B cell (primary cell): ENCODE results near the gene HHIPL1. TPM values are rescaled to one million over a fixed set of nuclear protein-coding genes. Genes with fewer than 3 reads are reported as not detected.

Source experiments
- ATAC-seq: fragments of 200-7000 bp; cut with Tn5 transposase; one replicate; pipeline ENCODE4 v1.10.0; 2021; ENCODE audit warnings: low read depth, mild to moderate bottlenecking, moderate number of reproducible peaks, moderate library complexity
- CTCF ChIA-PET: fragments of 350-600 bp; sonication (Branson Sonifier 250); formaldehyde crosslinking; loops from one replicate; lab custom pipeline; 2021; ENCODE audit warnings: antibody characterized with exemption, inconsistent platforms; lab: Charles Lee
- POLR2A ChIA-PET: fragments of 350-600 bp; sonication (Branson Sonifier 250); formaldehyde crosslinking; loops from one replicate; lab custom pipeline; 2021; ENCODE audit warnings: antibody characterized with exemption; lab: Charles Lee
- DNase-seq: peaks from one replicate; pipeline ENCODE4 v3.0.0; 2013
- H2AFZ ChIP-seq: 2 replicates; pipeline ENCODE4 v1.6.1; 2012; ENCODE audit warnings: mild to moderate bottlenecking, low read depth, low read length; ENCODE audit not compliant: insufficient read depth, poor library complexity, severe bottlenecking
- H3K27ac ChIP-seq, 2 donors: 1 replicate in 1 of 2; 2 replicates in 1 of 2; pipeline ENCODE4 v1.5.1; 2012 to 2013; ENCODE audit warnings: low read length in 2 of 2, mild to moderate bottlenecking in 2 of 2, moderate library complexity in 1 of 2
- H3K27me3 ChIP-seq, 4 experiments: fragments of 200-600 bp in 1 of 4; sonication (generic) in 1 of 4; replicated peaks in 1 of 4; 1 replicate in 2 of 4; 2 replicates in 2 of 4; pipeline versions ENCODE4 v1.6.1 to v1.7.0; 2013 to 2016; ENCODE audit warnings: low read length in 3 of 4, mild to moderate bottlenecking in 2 of 4, mixed read lengths in 1 of 4, moderate library complexity in 1 of 4; ENCODE audit not compliant: insufficient read depth in 4 of 4, control insufficient read depth in 3 of 4; ENCODE audit errors: control extremely low read depth in 1 of 4
- H3K36me3 ChIP-seq, 2 experiments: replicated peaks in 1 of 2; 1 replicate in 1 of 2; 2 replicates in 1 of 2; pipeline versions ENCODE4 v1.6.1 to v1.7.1; 2013; ENCODE audit warnings: low read length in 1 of 2; ENCODE audit not compliant: insufficient read depth in 2 of 2, control insufficient read depth in 1 of 2; ENCODE audit errors: control extremely low read depth in 1 of 2, extremely low read depth in 1 of 2
- H3K4me1 ChIP-seq, 2 donors: fragments of 200-600 bp in 1 of 2; sonication (generic) in 1 of 2; 1 replicate in 1 of 2; 2 replicates in 1 of 2; pipeline versions ENCODE4 v1.5.1 to v1.6.1; 2013 to 2017; ENCODE audit warnings: low read length in 2 of 2; ENCODE audit not compliant: control insufficient read depth in 2 of 2, insufficient read depth in 2 of 2
- H3K4me2 ChIP-seq: replicated peaks from 2 replicates; pipeline ENCODE3; 2012; ENCODE audit warnings: mild to moderate bottlenecking, low read depth, low read length; ENCODE audit not compliant: poor library complexity, severe bottlenecking
- H3K4me3 ChIP-seq, 5 experiments: fragments of 200-600 bp in 1 of 5; sonication (generic) in 1 of 5; 1 replicate in 3 of 5; 2 replicates in 2 of 5; pipeline versions ENCODE4 v1.5.1 to v1.7.0; 2011 to 2016; ENCODE audit warnings: low read length in 4 of 5, mild to moderate bottlenecking in 4 of 5, low read depth in 2 of 5, control low read depth in 1 of 5, moderate library complexity in 1 of 5; ENCODE audit not compliant: insufficient read depth in 1 of 5; ENCODE audit errors: control extremely low read depth in 1 of 5, extremely low read depth in 1 of 5
- H3K79me2 ChIP-seq: fragments of 200-600 bp; sonication (generic); one replicate; pipeline ENCODE4 v1.6.0; 2016; ENCODE audit warnings: low read length; ENCODE audit not compliant: control insufficient read depth, insufficient read depth
- H3K9ac ChIP-seq: fragments of 200-600 bp; sonication (generic); 2 replicates; pipeline ENCODE4 v1.6.1; 2017; ENCODE audit warnings: mild to moderate bottlenecking, low read length, moderate library complexity
- H3K9me3 ChIP-seq, 3 donors: one replicate each; pipeline versions ENCODE4 v1.6.1 to v1.7.1; 2013; ENCODE audit warnings: low read length in 2 of 3; ENCODE audit not compliant: control insufficient read depth in 2 of 3, insufficient read depth in 1 of 3; ENCODE audit errors: control extremely low read depth in 1 of 3
- H4K20me1 ChIP-seq: 2 replicates; pipeline ENCODE4 v1.6.0; 2012; ENCODE audit warnings: mild to moderate bottlenecking, low read length; ENCODE audit not compliant: insufficient read depth, control insufficient read depth, poor library complexity, severe bottlenecking
- H3K27ac Mint-ChIP-seq: one replicate; pipeline ENCODE4 v1.8.0; 2021; ENCODE audit warnings: mixed read lengths
- H3K27me3 Mint-ChIP-seq: one replicate; pipeline ENCODE4 v1.8.0; 2021; ENCODE audit warnings: mixed read lengths
- H3K4me1 Mint-ChIP-seq: one replicate; pipeline ENCODE4 v1.8.0; 2021; ENCODE audit warnings: mixed read lengths
- H3K4me3 Mint-ChIP-seq: one replicate; pipeline ENCODE4 v1.8.0; 2021; ENCODE audit warnings: mixed read lengths
- H3K9me3 Mint-ChIP-seq: one replicate; pipeline ENCODE4 v1.8.0; 2022; ENCODE audit warnings: mixed read lengths; ENCODE audit not compliant: insufficient read depth
- CTCF ChIP-seq: fragments of 200-600 bp; IDR thresholded peaks from one replicate; pipeline ENCODE4 v1.8.0; 2022; ENCODE audit warnings: antibody characterized with exemption, mild to moderate bottlenecking
- EZH2 ChIP-seq: IDR thresholded peaks from 2 replicates; pipeline ENCODE4 v1.6.1; 2012; ENCODE audit warnings: borderline replicate concordance, low read depth, mild to moderate bottlenecking, moderate library complexity, low read length; ENCODE audit not compliant: insufficient read depth, poor library complexity, severe bottlenecking
- WGBS: methylation state at CpG from one replicate; pipeline ENCODE4 v1.1.5; 2013; ENCODE audit warnings: missing lambda C conversion rate; ENCODE audit not compliant: insufficient coverage; 5-methylcytosine and 5-hydroxymethylcytosine counted together
- intact Hi-C: fragments of 100-400 bp; cut with micrococcal nuclease; formaldehyde crosslinking; loops from one replicate; pipeline ENCODE4 v1.10.0; 2022
- polyA plus RNA-seq: library from polyadenylated mRNA; depleted of rRNA; stranded (reverse); fragments of >200 nt; gene quantifications from 2 replicates; pipeline ENCODE4 v1.2.3, GENCODE V29; 2012
- total RNA-seq, 2 donors: library from RNA; stranded (reverse); fragments of 120-200 nt in 1 of 2; gene quantifications; 1 replicate in 1 of 2; 2 replicates in 1 of 2; pipeline versions ENCODE4 v1.2.3 to v1.2.4, GENCODE V29; 2013 to 2022

HHIPL1 gene
- total and polyA plus RNA-seq, 2 donors (not counting 1 experiment from before 2014, with no cell fraction given): not detected

- Mint-ChIP-seq H3K4me1 (peaks cover 9% of the 10 kb centered on the region), H3K27ac (no peak overlapping the region)
Measured at GRCh38 chr14:99632410-99633035, 12.4 kb upstream of the HHIPL1 start.

More at GRCh38 chr14:99632410-99633035, 12.4 kb upstream of the HHIPL1 start:
- TF ChIP-seq EZH2: no peak
- no peak for TF ChIP-seq CTCF
- DNase-seq (no peak), ATAC-seq (no peak)
- no peaks in the 10 kb centered on the region for H3K36me3 ChIP-seq
- H3K9ac ChIP-seq: no peak overlapping the region
- H3K4me1 ChIP-seq: peaks cover 0 to 4% of the 10 kb centered on the region in 2 donors
- 66% methylated on average over 4 of the region's 9 CpGs for WGBS
- H2AFZ ChIP-seq: no peak overlapping the region
- H3K4me3 ChIP-seq: no peak overlapping the region
- no peaks in the 10 kb centered on the region for H3K79me2 ChIP-seq
- peaks cover 0 to 6% (median 0%) of the 10 kb centered on the region in 4 experiments for H3K27me3 ChIP-seq
- H3K4me2 ChIP-seq: no peak overlapping the region
- ChIA-PET CTCF (no interaction called here), POLR2A (no interaction called here)
- H3K27me3 Mint-ChIP-seq: peaks cover 32% of the 10 kb centered on the region
- no peaks in the 10 kb centered on the region for H3K9me3 ChIP-seq
- no peak overlapping the region for H3K27ac ChIP-seq
- no peaks in the 10 kb centered on the region for H4K20me1 ChIP-seq
- H3K9me3 Mint-ChIP-seq: no peaks in the 10 kb centered on the region
- intact Hi-C loops: no loop called here
- no peak overlapping the region for H3K4me3 Mint-ChIP-seq
